GM21390 (cell line): ENCODE data around the gene BRF1.

ENCODE experiments used
- ATAC-seq: cut with Tn5 transposase; IDR thresholded peaks from one replicate; pipeline ENCODE4 v1.9.1; 2021; ENCODE audit not compliant: unreplicated experiment

BRF1 gene

DNA sequence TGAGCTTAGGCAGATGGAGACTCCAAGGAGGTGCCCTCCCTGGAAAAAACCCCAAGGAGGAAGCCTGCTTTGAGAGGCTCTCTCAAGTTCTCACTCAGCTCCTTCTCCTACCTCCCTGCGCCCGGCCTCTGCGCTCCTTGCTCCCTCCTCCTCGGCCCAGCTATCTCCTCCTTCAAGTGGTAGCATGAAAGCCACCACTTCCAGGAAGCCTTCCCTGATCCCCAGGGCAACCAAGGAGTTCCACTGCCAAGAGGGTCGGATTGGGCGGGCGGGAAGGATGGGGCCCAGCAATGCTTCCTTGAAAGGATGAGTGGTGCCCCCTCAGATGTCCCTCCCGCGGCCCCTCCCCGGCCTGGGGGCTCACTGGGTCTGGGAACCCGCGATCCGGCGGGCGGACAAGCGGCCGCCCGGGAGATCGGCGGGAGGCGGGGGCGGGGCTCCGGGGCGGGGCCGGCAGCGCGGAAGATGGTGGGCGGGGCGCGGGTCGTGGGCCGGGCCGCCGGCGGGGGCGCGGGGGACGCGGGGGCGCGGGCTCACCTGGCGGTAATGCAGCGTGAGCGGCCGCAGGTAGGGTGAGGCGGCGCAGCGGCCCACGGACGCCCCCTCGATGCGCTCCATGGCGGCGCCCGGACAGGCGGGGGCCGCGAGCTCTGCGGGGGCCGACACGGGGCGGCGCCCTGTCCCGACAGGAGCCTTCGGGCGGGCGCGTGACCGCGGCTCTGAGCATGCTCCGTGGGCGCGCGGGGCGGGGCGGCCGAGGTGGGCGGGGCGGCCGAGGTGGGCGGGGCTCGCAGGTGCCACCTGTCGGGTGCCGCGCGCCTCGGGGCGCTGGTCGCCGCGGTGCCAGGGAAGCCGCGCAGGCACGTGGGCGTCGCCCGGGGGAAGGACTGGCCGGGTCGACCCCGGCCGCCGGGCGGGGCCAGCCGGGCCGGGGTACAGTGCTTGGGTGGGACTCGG, 119.9 kb downstream of the BRF1 start, which contains the start of gene NUDT14:
Gene NUDT14, minus strand, starts transcription at position 721 of the 957 bp plus-strand sequence. Its CDS starts 103 bp downstream, at position 618.
- peak; percentile 59 for ATAC-seq

DNA sequence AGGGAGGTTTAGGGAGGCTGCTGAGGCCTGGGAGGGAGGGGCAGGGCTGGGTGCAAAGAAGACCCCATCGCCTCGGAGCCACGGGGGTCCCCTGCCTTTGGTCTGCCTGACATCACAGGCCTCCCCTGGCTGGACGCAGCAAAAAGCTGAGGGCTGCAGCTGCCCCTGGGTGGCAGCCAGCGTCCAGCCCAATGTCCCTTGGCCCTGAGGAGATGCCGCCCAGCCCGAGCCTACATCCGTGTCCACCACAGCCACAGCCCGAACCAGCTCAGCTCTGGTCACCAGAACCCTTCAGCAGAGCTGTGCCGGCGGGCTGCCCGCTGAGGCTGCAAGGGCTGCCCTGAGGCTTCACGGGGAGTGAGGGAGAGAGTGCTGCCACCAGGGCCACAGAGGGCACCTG, 121.6 kb downstream of the BRF1 start:
- ATAC-seq = no peak

DNA sequence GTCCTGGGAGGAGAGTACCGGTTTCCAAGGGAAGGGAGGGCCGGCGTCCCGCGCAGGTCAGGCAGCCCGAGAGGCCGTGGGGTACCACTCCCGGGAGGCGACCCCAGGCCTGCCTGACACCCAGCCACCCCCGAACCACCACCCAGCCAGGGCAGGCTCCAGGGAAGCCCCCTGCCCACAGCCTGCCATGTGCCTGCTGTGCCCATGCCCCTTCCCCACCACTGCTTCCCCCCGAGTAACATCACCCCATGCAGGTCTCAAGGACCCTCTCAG, 122.0 kb downstream of the BRF1 start:
- ATAC-seq = no peak

DNA sequence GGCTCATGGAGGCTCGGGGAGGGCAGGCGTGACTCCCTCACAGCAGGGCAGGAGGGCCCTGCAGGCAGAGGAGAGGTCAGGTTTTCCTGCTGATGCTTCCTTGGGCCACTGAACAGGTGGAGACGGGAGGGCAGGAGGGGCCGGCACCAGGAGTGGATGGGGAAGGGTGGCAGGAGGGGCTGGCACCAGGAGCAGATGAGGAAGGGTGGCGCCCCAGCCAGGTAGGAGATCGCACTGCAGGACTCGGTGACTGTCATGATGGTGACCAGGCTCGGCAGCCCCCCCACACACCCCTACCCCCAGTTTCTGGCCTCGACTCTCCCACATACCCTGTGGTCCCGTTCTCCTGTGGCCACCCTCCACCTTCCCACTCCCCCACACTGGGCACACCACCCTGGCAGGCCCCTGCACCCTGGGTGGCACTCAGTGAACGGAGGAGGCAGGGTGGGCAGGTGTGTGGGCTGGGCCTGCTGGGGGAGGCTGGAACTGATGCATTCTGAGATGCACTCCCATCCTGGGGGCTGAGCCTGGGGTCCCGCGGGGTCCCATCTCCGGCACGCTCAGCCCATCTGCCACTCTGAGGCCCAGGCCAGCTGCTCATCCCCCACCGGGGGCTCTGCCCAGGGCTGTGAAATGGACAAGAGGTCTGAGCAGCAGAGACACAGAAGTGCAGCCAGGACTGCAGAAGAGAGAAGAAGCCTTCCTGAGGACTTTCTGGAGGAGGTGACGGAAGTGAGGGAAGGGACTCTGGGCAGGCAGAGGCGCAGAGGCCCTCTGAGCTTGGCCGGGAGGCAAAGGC, 122.5 kb downstream of the BRF1 start:
- ATAC-seq = no peak

DNA sequence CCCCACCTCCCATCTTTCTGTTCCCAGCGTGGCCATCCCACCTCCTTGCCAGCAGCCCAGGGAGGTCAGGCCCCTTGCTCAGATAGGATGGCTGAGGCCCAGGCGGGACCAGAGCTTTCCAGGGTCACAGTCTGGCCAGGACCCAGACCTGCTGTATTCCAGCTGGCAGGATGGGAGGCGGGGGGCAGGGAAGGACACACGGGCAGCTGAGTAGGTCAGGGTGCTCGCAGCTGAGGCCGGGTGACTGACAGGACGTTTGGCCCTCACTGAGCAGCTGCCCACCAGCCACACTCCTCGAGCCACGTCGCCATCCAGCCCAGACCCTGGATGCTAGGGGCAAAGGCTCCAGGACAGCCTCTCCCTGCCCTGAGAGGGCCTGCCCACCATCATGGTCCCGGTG, 123.7 kb downstream of the BRF1 start:
- ATAC-seq = no peak

DNA sequence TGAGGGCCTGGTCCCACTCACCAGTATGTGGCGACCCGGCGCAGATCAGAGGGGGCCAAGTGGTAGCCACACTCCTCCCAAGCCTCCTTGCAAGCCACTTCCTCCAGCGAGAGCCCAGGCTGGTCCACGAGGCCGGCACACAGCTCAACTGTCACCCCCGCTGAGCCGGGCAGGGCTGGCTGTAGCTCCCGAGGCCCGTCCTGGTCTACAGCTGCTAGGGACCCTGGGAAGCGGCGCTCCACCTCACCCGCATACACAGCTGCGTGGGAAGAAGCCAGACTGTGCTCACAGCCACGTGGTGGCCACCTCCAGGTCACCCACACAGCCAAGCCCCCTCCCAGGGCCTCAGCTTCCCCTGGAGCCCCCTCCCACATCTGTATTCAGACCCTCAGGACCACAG, 124.3 kb downstream of the BRF1 start:
- no peak for ATAC-seq

DNA sequence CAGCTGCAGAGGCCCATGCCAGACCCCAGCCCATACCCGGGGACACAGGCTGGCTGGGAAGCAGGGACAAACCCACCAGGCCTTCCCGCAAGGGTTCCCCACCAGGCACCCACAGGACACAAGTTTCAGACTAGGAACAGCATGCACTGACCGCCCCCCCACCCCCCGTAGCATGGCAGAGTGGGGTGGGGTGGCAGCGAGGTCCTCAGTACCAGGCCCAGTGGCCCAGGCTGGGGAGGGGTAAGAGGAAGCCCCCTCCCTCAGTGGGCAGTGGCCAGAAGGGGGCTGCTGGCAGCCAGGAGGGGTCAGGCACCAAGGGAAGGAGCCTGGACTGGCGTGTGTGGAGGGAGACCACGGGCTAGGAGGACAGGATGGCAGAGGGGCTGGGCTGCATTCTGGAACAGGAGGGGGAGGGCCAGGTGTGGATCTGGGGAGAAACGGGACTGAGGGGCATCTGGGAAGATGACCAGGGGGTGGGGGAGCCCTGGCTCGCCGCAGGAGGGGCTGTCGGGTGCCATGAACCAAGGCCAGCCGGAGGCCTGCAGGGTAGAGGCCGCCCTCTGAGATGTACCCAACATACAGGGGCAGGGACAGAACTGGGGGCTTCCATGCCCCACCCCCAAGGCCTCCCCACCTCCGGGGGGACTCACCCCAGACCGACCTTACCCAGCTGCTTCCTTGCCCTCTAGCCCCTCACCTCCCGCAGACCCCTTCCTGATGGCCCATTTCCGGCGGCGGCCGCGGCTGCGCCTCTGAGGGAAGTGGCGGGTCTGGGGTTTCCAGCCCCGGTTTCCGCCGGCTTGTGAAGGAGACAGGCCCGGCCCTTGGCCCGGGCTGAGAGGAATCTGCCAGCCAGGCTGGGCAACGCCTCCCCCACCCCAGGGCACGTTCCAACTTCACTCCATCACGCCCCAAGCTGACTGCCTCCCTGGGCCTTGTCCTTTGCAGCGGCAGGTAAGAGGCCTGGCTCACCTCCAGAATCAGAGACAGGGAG, 126.6 kb downstream of the BRF1 start:
- ATAC-seq = no peak

DNA sequence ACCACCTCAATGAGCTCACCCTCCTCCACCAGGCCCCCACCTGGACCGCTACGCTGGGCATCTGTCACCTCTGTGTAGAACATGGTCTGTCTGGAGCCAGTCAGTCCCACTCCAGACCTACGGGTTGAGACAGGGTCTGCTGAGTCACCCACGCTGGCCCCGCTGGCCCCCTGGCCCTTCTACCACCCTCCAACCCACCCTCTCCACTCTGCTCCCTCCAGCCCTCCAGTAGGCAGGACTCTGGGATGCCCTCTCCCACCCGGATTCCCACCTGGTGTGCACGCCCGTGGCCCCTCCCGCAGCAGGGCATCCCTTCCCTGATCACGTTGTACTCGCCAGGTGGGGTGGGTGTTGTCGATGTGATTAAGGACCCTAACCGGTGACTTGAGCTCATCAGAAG, 127.7 kb downstream of the BRF1 start:
- ATAC-seq = no peak

DNA sequence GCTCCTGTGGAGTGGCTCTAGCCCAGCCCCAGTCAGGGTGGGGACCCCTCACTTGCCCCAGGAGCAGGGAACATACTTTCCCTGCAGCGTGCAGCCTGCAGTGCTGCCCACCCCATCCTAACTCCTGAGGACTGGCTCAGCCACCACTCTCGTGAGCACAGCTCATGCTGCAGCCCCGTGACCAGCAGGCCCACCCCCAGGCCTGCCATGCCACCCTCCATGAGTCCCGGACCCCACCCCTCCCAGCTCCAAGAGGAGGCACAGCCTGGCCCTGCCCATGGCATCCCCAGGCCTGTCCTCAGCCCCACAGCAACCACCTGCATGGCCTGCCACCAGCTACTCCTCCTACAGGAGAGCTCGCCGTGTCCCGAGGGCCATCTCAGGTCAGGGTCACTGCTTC, 128.3 kb downstream of the BRF1 start:
- ATAC-seq = no peak

DNA sequence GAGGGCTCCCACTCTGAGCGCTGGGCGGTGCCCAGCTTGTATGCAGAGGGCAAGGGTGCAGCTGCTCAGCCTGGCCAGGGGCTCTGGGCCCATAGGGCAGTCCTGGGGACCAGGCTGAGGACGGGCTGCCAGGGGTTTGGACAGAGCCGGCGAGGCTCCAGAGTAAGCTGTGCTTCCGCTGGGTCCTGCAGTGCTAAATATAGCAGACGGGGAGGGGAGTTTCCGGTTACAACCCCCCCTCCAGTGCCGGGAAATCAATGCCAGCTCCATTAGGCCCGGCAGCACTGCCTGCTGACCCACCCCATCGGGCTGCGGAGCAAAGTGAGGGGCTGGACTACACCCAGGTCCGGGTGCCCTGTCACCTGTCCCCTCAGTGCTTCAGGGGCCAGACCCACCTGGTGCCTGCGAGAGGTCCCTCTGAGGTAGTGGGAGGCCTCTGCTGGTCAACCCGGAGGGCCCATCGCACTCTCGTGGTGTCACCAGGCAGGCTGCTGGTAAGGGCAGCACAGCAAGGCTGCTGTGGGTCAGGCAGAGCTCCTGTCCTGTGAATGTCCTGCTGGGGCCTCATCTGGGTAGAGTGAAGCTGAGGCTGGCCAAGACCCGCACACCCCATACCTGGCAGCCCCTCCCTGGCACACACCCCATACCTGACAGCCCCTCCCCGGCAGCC, 129.7 kb downstream of the BRF1 start:
- ATAC-seq = no peak

DNA sequence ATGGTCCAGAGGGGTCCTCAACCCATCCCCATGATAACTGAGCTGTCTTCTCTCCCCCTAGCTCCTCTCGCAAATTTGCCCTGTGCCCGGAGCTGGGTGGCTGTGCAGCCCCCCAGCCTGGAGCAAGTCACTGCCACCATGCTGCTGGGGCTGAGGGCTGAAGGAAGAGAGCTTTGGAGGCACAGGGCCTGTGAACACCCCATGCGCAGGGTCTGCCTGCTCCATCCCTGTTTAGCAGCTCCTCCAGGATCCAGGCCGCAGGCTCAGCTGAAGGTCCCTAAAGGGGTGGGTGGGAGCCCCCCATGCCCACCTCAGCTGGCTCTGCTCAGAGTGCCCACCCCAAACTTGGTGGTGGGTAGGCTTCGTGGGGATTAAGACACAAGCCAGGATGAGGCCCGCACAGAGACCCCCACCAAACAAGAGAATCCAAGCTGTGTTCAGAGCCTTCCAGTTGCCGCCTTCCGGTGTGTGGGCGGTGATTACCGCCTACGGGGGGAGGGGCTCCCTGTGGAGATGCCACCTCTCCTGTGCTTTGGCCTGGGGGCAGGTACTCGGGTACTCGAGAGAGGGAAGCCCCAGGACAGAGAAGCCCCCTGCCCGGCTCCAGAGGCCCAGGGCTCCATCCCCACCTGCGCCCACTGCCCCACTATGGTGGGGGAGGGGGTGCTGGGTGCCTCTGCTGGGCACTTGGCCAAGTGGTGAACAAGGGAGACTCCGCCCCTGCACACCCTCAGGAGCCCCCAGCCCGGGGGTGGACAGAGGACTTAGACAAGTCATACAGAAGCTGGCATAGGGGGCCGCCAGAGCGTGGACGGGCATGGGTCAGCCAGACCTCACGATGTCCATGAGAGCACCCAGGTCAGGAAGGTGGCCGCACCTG, 130.8 kb downstream of the BRF1 start:
- ATAC-seq = no peak

DNA sequence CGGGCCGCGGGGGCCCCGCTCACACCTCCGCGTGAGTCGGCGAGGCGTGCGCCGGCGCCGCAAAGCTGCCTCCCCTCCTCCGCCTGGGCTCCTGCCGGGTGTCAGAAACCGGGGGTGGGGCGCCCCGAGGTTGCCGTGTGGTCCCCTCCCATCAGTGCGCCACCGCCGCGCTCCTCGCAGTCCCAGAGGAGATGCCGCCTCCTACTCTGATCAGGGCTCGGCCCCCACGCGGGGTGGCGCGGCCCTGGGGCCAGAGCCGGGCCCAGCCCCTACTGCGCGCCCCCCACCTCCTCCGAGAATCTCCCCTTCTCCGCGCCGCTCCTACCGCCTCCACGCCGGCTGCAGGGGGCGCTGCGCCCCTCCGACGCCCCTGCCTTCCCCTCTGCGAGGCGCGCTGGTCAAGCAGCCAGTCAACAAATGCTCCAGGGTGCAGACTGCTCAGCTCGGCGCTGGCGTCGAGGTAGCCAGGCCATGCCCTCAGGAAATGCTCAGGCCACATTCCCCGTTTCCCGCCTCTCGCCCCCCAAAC, 131.8 kb downstream of the BRF1 start:
- ATAC-seq = no peak

DNA sequence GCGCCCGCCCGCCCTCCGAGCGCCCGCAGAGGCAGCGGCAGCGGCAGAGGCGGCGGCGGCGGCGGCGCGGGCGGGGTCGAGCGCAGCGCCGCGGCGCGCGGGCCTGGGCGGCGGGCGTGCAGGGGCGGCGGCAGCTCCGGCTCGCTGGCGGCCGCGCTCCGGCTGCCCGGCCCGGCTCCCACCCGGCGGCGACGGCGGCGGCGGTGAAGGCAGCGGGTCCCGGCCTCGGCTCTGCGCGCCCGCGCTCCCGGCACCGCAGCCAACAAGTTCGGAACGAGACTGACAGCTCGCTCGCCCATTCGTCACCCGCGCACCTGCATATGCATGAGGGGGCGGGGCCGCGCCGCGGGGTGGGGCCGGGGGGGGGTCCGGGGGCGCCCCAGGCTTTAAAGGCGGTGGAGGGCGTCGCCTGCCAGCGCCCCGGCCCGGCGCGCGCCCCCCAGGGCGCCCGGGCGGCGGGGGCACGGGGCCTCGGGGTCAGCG, 132.3 kb downstream of the BRF1 start, which contains the start of gene JAG2:
Gene JAG2, minus strand, starts transcription at position 281 of the 483 bp plus-strand sequence. CDS start 356 bp downstream, outside the sequence.
- ATAC-seq = no peak

DNA sequence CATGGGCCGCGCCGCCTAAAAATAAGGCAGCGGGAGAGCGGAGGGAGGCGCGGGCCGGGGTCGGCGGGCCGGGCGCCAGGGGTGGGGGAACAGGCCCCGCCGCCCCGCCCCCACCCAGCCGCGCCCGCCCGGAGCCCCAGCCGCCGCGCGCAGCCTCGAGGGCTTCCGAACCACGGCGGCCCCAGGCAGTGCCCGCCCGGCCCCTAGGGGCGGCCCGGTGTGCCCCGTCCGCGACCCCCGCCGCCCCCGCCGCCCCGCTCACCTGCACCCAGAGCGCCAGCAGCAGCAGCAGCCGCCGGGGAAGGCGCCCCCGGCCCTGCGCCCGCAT, 132.7 kb downstream of the BRF1 start:
- ATAC-seq = no peak

DNA sequence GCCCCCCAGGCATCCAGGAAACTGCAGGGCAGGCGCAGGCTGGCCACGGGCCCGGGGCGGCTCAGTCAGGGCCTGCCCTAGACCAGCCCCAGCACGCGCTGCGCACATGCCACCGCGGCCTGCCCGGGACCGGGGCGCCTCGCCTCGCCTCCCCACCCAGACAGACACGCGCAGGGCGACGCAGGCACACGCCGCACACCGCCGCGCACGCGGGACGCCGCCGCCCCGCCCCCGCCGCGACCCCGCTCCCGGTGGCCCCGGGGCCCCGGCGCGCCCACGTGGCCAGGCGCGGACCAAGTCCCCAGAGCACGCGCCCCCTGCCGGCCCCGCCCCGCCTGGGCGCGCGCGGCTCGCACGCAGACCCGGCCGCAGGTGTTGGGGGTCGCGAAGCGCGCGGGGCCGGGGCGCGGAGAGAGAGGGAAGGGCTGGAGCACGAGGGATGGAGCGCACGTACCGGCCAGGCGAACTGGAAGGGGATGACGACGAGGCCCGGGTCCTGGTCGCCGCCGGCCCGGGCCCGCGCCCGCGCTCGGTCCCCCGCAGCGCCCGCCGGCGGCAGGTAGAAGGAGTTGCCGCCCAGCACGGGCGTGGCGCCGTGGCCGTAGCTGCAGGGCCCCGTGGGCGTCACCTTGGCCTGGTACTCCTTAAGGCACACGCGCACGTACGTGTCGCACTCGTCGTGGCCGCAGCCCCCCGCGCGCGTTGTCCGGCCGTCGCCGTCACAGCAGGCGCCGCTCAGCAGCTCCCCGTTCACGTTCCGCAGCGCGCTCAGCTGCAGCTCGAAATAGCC, 133.3 kb downstream of the BRF1 start:
- no peak for ATAC-seq

DNA sequence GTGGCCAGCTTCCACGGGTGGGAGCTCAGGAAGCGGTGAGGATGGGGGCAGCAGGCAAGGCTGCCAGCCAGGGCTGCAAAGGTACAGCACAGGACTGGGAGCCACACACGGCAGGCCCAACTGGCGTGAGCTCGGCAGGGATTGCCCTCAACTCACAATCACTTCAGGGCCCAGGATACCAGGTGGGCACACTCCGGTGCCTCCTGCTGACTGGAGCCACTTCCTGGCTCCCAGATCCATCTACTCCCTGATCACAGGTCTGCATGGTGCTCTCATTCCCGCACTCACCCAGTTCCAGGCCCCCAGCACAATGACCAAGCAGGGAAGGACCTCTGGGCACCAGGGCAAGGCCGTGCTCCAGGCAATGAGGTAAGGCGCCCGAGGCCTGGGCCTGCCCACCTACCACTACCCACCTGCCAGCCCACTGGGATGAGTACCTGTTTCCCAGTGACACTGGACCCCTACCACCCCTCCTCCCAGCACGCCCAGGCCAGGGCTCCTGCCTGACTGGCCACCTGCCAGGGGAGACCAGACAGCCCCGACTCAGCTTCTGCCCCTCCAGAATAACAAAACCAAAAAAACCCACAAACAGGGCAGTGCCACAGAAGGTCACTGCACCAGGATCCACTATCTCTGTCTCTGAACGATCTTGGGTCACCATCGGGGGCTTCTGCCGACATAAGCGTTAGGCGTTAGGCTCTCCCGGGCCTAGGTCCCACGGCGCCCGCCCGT, 134.1 kb downstream of the BRF1 start:
- no peak for ATAC-seq

DNA sequence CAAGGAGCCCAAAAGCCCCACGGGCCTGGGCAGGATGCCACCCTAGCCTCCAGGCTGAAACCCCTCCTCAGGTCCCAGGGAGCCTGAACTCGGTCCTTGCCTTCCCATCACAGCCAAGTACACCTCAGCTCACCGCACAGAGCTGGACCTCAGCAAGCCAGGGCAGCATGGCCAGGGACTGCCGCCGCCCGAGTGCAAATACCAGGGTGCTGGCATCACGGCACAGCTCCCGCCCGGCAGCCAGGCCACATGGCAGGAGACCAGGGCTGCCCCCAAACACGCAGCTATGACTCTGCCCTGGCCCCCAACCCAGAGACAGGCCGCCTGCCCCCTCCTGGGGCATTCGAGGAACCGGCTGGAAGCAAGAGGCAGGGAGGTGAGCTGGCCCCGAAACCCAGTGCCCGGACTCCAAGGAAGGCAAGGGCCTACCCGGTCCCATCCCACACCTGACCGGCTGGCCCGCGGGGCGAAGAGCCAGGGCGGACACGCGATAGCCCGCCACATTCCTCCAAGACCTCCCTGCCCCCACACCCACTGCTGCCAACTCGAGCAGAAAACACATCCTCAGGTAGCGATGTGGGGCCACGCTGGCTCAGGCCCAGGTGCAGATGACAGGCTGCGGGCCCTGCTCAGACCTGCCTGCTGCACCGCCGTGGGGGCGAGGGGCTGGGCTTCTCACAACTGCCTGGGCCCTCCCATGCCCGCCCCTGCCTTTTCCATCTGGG, 134.9 kb downstream of the BRF1 start:
- no peak for ATAC-seq
